Activated CD4-positive, CD25-positive, alpha-beta regulatory T cell treated with anti-CD3 and anti-CD28 coated beads, Interleukin-2, amount 50 U/mL, for 16 hours (primary cell): ENCODE data around the gene ZDHHC14.

Source experiments
- DNase-seq: peaks from one replicate; pipeline ENCODE4 v3.0.0-alpha.2; 2020; ENCODE audit warnings: low read depth, low spot score

ZDHHC14 gene

GRCh38 chr6:157615951-157616350, 235.0 kb downstream of the ZDHHC14 start:
- DNase-seq = no peak

- DNase-seq = no peak
Measured at GRCh38 chr6:157620944-157621343, 240.0 kb downstream of the ZDHHC14 start.

GRCh38 chr6:157621406-157621805, 240.4 kb downstream of the ZDHHC14 start:
- no peak for DNase-seq

GRCh38 chr6:157622427-157622826, 241.4 kb downstream of the ZDHHC14 start:
- no peak for DNase-seq

- no peak for DNase-seq
Measured at GRCh38 chr6:157625111-157625510, 244.1 kb downstream of the ZDHHC14 start.

- no peak for DNase-seq
Measured at GRCh38 chr6:157625764-157626163, 244.8 kb downstream of the ZDHHC14 start.

- DNase-seq = no peak
Measured at GRCh38 chr6:157627195-157627966, 246.4 kb downstream of the ZDHHC14 start.

GRCh38 chr6:157628463-157628862, 247.5 kb downstream of the ZDHHC14 start:
- no peak for DNase-seq

GRCh38 chr6:157629220-157629619, 248.2 kb downstream of the ZDHHC14 start:
- no peak for DNase-seq

GRCh38 chr6:157630463-157631080, 249.6 kb downstream of the ZDHHC14 start:
- no peak for DNase-seq

GRCh38 chr6:157631412-157631811, 250.4 kb downstream of the ZDHHC14 start:
- DNase-seq = no peak

- no peak for DNase-seq
Measured at GRCh38 chr6:157631838-157632614, 251.0 kb downstream of the ZDHHC14 start.

GRCh38 chr6:157632821-157633220, 251.8 kb downstream of the ZDHHC14 start:
- DNase-seq = no peak

GRCh38 chr6:157634546-157634945, 253.6 kb downstream of the ZDHHC14 start:
- no peak for DNase-seq

GRCh38 chr6:157635388-157636244, 254.6 kb downstream of the ZDHHC14 start:
- DNase-seq = no peak

GRCh38 chr6:157637516-157637915, 256.5 kb downstream of the ZDHHC14 start:
- no peak for DNase-seq

- DNase-seq = no peak
Measured at GRCh38 chr6:157637941-157638662, 257.1 kb downstream of the ZDHHC14 start.

GRCh38 chr6:157638779-157639178, 257.8 kb downstream of the ZDHHC14 start:
- no peak for DNase-seq

- no peak for DNase-seq
Measured at GRCh38 chr6:157640746-157641451, 259.9 kb downstream of the ZDHHC14 start.

GRCh38 chr6:157641837-157642236, 260.8 kb downstream of the ZDHHC14 start:
- no peak for DNase-seq
